MCF 10A (cell line): Measurements from ENCODE around the gene SAC3D1. TPM values are rescaled to one million over a fixed set of nuclear protein-coding genes. Genes with fewer than 3 reads are reported as not detected.

ENCODE experiments used
- BruUV-seq: library from RNA; stranded (reverse); fragments of 400-500 nt; replicated peaks from 2 replicates; lab custom pipeline; 2021; lab: Mats Ljungman, UMichigan
- CTCF ChIA-PET: fragments of 300-600 bp; sonication (Branson Sonifier 250); formaldehyde crosslinking; extraction: SDS; loops from one replicate; lab custom pipeline; 2021; ENCODE audit warnings: antibody characterized with exemption, inconsistent platforms; lab: Yijun Ruan, JAX
- POLR2A ChIA-PET: fragments of 300-600, 350-650 bp; sonication (Branson Sonifier 250); formaldehyde crosslinking; extraction: SDS; loops from one replicate; lab custom pipeline; 2020; ENCODE audit warnings: antibody characterized with exemption, inconsistent platforms; lab: Yijun Ruan, JAX
- DNase-seq: peaks from one replicate; pipeline ENCODE4 v3.0.0-alpha.2; 2018; ENCODE audit not compliant: unreplicated experiment
- H3K27ac Mint-ChIP-seq: one replicate; pipeline ENCODE4 v1.8.0; 2022; ENCODE audit warnings: mild to moderate bottlenecking, low read depth, mixed read lengths; ENCODE audit not compliant: unreplicated experiment
- H3K27me3 Mint-ChIP-seq: one replicate; pipeline ENCODE4 v1.8.0; 2022; ENCODE audit warnings: mixed read lengths; ENCODE audit not compliant: insufficient read depth, unreplicated experiment
- H3K36me3 Mint-ChIP-seq: one replicate; pipeline ENCODE4 v1.8.0; 2022; ENCODE audit warnings: mild to moderate bottlenecking, moderate library complexity, mixed read lengths; ENCODE audit not compliant: insufficient read depth, unreplicated experiment
- H3K4me1 Mint-ChIP-seq: one replicate; pipeline ENCODE4 v1.8.0; 2022; ENCODE audit warnings: mixed read lengths; ENCODE audit not compliant: insufficient read depth, unreplicated experiment
- H3K4me3 Mint-ChIP-seq: one replicate; pipeline ENCODE4 v1.8.0; 2022; ENCODE audit warnings: mild to moderate bottlenecking, moderate library complexity, mixed read lengths; ENCODE audit not compliant: unreplicated experiment
- H3K9me3 Mint-ChIP-seq: one replicate; pipeline ENCODE4 v1.8.0; 2022; ENCODE audit warnings: mixed read lengths; ENCODE audit not compliant: unreplicated experiment
- intact Hi-C: fragments of 100-400 bp; cut with micrococcal nuclease; formaldehyde crosslinking; loops from 2 replicates; pipeline ENCODE4 v1.14.1; 2022
- total RNA-seq: library from RNA; stranded (reverse); gene quantifications from 2 replicates; pipeline ENCODE4 v1.2.3, GENCODE V29; 2022
- TF ChIP-seq, protein P1 (sequence below): fragments of 200-600 bp; IDR thresholded peaks from one replicate; pipeline ENCODE4 v1.8.0; 2022; ENCODE audit warnings: antibody characterized with exemption, mild to moderate bottlenecking; ENCODE audit not compliant: unreplicated experiment

The SAC3D1 gene
- total RNA-seq, 1 experiment from 2014 or later, result 14.0 TPM

DNA sequence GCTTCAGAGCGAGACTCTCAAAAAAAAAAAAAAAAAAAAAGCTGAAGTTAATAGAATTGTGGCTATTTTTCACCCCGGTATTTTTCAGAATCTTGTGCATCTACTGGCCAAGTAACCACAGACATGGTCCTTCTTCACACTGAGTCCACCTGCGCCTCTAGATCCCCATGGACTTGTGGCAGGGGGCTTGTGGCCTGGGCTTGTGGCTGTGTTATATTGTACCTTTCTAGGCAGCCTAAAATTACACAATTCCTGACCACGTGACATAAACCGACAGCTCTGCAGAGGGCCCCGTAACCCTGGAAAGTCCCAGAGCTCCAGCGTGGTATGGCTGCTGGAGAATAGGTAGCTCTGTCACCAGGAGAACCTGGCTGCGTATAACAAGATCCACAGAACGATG, 28.2 kb downstream of the SAC3D1 start:
- no TSS peak for BruUV-seq
- H3K9me3 Mint-ChIP-seq, result no peaks in the 10 kb centered on the region
- peaks cover 5% of the 10 kb centered on the region for H3K4me1 Mint-ChIP-seq
- ChIA-PET CTCF (interaction anchor here (0.6 to 1.6 kb wide), 5 partner anchors 9 to 179 kb away, joined by 3 to 8 read pairs (median 3); partner anchors contain the start of gene ARL2), POLR2A (interaction anchor here (0.6 to 1.0 kb wide), 5 partner anchors 21 to 63 kb away, joined by 3 read pairs; partner anchors contain the start of gene ARL2)
- no peaks in the 10 kb centered on the region for H3K36me3 Mint-ChIP-seq
- intact Hi-C loops, result no loop called here
- H3K4me3 Mint-ChIP-seq, result no peak overlapping the region
- TF ChIP-seq, protein P1, sequence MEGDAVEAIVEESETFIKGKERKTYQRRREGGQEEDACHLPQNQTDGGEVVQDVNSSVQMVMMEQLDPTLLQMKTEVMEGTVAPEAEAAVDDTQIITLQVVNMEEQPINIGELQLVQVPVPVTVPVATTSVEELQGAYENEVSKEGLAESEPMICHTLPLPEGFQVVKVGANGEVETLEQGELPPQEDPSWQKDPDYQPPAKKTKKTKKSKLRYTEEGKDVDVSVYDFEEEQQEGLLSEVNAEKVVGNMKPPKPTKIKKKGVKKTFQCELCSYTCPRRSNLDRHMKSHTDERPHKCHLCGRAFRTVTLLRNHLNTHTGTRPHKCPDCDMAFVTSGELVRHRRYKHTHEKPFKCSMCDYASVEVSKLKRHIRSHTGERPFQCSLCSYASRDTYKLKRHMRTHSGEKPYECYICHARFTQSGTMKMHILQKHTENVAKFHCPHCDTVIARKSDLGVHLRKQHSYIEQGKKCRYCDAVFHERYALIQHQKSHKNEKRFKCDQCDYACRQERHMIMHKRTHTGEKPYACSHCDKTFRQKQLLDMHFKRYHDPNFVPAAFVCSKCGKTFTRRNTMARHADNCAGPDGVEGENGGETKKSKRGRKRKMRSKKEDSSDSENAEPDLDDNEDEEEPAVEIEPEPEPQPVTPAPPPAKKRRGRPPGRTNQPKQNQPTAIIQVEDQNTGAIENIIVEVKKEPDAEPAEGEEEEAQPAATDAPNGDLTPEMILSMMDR, result no peak
- DNase-seq, result peak; percentile 44
- no peak overlapping the region for H3K27ac Mint-ChIP-seq
- no peaks in the 10 kb centered on the region for H3K27me3 Mint-ChIP-seq

DNA sequence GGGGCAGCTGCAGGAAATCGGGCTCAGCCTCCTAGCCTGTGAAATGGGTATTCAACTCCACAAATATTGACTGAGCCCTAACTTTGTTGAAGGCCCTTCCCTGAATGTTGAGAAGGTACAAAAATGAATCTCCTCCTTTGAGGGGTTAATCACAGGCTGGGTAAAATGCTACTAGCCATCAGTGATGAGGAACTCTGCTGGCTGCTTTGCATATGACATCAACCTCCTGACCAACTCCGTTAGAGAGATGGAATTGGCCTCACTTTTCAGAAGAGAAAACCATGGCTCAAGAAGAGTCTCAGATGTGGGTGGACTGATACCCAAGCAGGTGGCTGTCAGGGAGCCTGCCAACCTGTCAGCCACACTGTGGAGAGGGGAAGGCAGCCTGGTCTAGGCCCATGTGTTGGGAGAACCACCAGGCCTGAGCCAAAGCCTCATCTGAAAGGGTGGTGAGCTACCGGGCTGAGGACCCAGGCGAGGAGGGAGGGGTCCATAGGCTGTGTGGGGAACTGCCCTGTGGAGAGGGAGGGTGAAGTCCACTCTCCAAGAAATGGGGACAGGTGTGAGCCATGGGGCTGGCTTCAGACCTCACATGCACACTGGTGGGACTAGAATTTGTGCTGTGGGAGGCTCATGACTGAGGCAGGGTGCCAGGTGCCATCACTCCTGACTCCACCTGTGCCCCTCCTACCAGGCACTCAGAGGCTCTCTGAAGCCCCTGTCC, 31.1 kb downstream of the SAC3D1 start:
- Mint-ChIP-seq H3K9me3 (no peaks in the 10 kb centered on the region), H3K36me3 (no peaks in the 10 kb centered on the region), H3K27me3 (no peaks in the 10 kb centered on the region), H3K4me1 (no peaks in the 10 kb centered on the region), H3K4me3 (no peak overlapping the region), H3K27ac (no peak overlapping the region)
- ChIA-PET POLR2A (interaction anchor here (0.6 kb wide), 3 partner anchors 150 to 662 kb away, joined by 3 to 4 read pairs (median 3); no protein-coding TSS in a partner anchor), CTCF (interaction anchor here (0.6 to 1.6 kb wide), 2 partner anchors 24 to 58 kb away, joined by 3 to 5 read pairs; partner anchors contain the start of gene ARL2)
- no peak for DNase-seq
- no TSS peak for BruUV-seq
- intact Hi-C loops, result no loop called here
- TF ChIP-seq, protein P1, result no peak

DNA sequence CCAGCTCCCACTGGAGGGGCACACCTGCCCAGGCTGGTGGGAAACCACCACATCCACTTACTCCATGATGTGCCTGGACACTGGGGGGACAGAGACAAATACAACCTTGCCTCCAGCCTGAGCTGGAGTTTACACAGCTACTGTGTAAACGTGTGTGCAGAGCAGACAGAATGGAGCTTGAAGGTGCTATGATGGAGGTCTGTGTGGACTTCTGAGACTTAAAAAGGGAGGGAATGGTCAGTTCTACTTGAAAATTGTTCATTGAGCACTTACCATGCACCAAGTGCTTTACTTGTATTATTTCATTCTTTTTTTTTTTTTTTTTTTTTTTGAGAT, 31.6 kb downstream of the SAC3D1 start:
- intact Hi-C loops, result no loop called here
- no peaks in the 10 kb centered on the region for H3K36me3 Mint-ChIP-seq
- no peak overlapping the region for H3K27ac Mint-ChIP-seq
- ChIA-PET CTCF (interaction anchor here (0.7 to 1.6 kb wide), 2 partner anchors 40 to 58 kb away, joined by 4 to 5 read pairs; partner anchors contain the start of gene ARL2), POLR2A (interaction anchor here (0.6 kb wide), 2 partner anchors 150 to 202 kb away, joined by 3 to 4 read pairs; no protein-coding TSS in a partner anchor)
- H3K4me3 Mint-ChIP-seq, result no peak overlapping the region
- H3K27me3 Mint-ChIP-seq, result no peaks in the 10 kb centered on the region
- DNase-seq, result no peak
- no peaks in the 10 kb centered on the region for H3K9me3 Mint-ChIP-seq
- BruUV-seq, result no TSS peak
- no peaks in the 10 kb centered on the region for H3K4me1 Mint-ChIP-seq
- TF ChIP-seq, protein P1, result no peak

DNA sequence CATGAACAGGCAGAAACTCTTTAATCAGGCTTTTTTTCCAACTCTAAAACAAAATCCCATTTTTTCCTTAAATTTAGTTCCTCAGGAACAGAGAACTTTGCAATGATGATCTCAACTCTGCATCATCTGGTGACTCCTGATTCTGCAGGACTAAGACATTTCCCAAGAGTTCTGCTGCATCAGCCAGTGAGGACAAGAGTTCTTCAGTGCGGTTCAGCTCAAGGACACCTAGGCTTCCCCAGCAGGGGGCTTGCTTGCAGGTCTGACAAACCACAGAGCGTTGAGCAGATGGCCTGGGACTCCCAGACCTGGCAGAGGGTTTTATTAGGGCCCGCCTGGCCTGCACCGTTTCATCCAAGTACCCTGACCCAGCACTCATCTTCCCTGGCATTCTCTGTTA, 36.4 kb downstream of the SAC3D1 start:
- CTCF ChIA-PET, result interaction anchor here (0.5 to 1.5 kb wide), 8 partner anchors 8 to 268 kb away, joined by 3 to 5 read pairs (median 3); no protein-coding TSS in a partner anchor
- TF ChIP-seq, protein P1, result no peak
- no peak for DNase-seq
- peaks cover 21% of the 10 kb centered on the region for H3K4me1 Mint-ChIP-seq
- H3K4me3 Mint-ChIP-seq, result no peak overlapping the region
- no peak overlapping the region for H3K27ac Mint-ChIP-seq
- no TSS peak for BruUV-seq
- H3K9me3 Mint-ChIP-seq, result no peaks in the 10 kb centered on the region
- H3K27me3 Mint-ChIP-seq, result no peaks in the 10 kb centered on the region
- no peaks in the 10 kb centered on the region for H3K36me3 Mint-ChIP-seq
- POLR2A ChIA-PET, result interaction anchor here (1.1 to 1.2 kb wide), 2 partner anchors 51 to 64 kb away, joined by 3 to 4 read pairs; partner anchors contain the start of gene ARL2
- intact Hi-C loops, result loop anchor here (5.0 kb wide), 1 partner anchor 65 kb away; the partner anchor contains the start of gene ARL2
